Measurements from ENCODE around the gene CCDC142.

GRCh38 chr2:74436848-74437695 is 45.7 kb downstream of the CCDC142 start:
- TF ChIP-seq, protein P1, sequence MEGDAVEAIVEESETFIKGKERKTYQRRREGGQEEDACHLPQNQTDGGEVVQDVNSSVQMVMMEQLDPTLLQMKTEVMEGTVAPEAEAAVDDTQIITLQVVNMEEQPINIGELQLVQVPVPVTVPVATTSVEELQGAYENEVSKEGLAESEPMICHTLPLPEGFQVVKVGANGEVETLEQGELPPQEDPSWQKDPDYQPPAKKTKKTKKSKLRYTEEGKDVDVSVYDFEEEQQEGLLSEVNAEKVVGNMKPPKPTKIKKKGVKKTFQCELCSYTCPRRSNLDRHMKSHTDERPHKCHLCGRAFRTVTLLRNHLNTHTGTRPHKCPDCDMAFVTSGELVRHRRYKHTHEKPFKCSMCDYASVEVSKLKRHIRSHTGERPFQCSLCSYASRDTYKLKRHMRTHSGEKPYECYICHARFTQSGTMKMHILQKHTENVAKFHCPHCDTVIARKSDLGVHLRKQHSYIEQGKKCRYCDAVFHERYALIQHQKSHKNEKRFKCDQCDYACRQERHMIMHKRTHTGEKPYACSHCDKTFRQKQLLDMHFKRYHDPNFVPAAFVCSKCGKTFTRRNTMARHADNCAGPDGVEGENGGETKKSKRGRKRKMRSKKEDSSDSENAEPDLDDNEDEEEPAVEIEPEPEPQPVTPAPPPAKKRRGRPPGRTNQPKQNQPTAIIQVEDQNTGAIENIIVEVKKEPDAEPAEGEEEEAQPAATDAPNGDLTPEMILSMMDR (IDR thresholded peaks at IDR 0.05), result no peak
- TF ChIP-seq POLR2A (IDR thresholded peaks at IDR 0.05), result no peak

Measured in thyroid gland (tissue), 4 donors.